Measurements from ENCODE around the gene EXOC4.

DNA sequence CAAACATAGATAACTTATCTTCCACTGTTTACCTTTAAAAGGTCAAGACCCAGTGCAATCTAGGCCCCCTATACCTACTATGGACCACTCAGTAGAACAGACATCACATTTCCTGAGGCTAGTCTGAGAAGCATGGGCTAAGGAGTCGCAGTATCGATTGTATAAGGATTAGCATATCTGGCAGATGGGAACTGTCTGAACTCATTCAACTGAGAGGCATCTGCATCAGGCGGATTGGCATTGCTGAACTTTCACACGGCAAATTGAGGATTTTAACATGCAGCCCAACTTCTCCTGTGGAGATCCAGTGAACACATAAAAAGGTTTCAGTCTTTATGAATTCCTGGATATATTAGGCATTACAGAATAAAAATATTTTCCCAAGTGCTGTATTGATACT, 785.1 kb downstream of the EXOC4 start:
- TF ChIP-seq EZH2 (IDR thresholded peaks at IDR 0.05; ENCODE audit: low read length, missing control alignments): no peak
- TF ChIP-seq, protein P1, sequence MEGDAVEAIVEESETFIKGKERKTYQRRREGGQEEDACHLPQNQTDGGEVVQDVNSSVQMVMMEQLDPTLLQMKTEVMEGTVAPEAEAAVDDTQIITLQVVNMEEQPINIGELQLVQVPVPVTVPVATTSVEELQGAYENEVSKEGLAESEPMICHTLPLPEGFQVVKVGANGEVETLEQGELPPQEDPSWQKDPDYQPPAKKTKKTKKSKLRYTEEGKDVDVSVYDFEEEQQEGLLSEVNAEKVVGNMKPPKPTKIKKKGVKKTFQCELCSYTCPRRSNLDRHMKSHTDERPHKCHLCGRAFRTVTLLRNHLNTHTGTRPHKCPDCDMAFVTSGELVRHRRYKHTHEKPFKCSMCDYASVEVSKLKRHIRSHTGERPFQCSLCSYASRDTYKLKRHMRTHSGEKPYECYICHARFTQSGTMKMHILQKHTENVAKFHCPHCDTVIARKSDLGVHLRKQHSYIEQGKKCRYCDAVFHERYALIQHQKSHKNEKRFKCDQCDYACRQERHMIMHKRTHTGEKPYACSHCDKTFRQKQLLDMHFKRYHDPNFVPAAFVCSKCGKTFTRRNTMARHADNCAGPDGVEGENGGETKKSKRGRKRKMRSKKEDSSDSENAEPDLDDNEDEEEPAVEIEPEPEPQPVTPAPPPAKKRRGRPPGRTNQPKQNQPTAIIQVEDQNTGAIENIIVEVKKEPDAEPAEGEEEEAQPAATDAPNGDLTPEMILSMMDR (conservative IDR thresholded peaks at IDR 0.05 in 1 of 2, IDR thresholded peaks at IDR 0.05 in 1 of 2; ENCODE audit: low read depth in 1 of 2, low read length in 2 of 2): no peak

Measured in fibroblast of lung (primary cell).